ENCODE measurements around the gene CARS1. TPM values are rescaled to one million over a fixed set of nuclear protein-coding genes. Genes with fewer than 3 reads are reported as not detected.
A peak's percentile ranks its signal among the peaks of the same experiment; 100 is the strongest.

CARS1 gene
- total RNA-seq, 1 donor from 2014 or later: 32.9 TPM

GRCh38 chr11:2994336-2994730, 62.9 kb downstream of the CARS1 start:
- DNase-seq (ENCODE audit: low read depth in 2 of 2): no peak

DNA sequence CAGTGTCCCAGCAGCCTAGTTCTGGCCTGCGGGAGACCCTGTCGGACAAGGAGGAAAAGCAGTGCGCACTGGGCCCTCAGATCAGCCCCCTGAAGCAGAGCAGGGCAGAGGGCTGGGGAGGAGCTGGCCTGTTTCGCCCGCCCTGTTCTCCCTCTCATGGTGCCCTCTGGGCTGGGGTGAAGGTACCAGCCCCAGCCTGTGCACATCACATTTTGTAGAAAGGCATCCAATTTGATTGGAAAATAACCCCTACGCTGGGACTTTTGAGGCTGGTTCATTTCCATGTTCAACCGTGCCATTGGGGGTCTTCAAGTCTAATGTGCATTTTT, 64.3 kb downstream of the CARS1 start:
- DNase-seq (ENCODE audit: low read depth in 2 of 2): no peak

GRCh38 chr11:2992234-2992996, 64.8 kb downstream of the CARS1 start, which contains the start of gene NAP1L4:
Gene NAP1L4, minus strand, starts transcription at chr11:2992329. Its CDS starts 13,109 bp downstream, at chr11:2979220.
- peak; percentile 94 to 97 for DNase-seq (ENCODE audit: low read depth in 2 of 2)

DNA sequence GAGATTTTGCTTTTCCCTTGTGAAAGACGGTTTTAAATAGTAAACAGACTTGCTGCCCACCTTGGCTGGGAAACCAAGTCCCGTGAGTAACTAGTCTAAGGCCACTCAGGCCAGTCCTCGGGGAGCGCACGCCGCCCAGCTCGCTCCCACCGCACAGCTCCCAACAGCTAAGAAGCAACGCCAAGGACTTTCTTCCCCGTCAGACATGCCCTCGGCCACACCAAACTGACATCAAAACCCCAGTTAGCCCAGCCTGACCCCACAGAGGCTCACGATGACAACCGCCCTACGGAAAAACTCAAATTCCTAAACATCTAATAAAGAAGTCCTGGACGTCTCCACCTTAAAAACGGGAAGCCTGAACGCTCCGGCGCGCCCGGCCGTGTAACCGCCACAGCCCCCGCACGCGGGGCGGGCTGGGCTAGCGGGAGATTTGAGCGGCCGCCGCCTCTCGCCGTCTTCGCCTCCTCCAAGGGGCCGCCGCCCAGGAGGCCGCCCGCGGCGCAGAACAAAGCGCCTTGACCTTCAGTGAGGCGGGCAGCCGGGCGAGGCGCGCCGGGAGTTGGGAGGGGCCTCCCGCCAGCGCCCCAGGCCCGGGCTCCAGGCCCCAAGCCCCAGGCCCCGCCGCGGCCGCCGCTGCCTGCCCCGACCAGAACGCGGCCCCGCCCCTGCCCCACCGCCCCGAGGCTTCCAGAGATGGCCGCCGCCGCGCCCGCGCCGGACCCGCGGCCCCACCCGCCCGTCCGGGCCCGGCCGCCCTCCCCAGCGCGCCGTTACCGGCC, 65.6 kb downstream of the CARS1 start:
- DNase-seq (ENCODE audit: low read depth in 2 of 2): peak in 1 of 2 donors; percentile 46

GRCh38 chr11:2990617-2991451, 66.4 kb downstream of the CARS1 start:
- DNase-seq (ENCODE audit: low read depth in 2 of 2): peak in 1 of 2 donors; percentile 34

DNA sequence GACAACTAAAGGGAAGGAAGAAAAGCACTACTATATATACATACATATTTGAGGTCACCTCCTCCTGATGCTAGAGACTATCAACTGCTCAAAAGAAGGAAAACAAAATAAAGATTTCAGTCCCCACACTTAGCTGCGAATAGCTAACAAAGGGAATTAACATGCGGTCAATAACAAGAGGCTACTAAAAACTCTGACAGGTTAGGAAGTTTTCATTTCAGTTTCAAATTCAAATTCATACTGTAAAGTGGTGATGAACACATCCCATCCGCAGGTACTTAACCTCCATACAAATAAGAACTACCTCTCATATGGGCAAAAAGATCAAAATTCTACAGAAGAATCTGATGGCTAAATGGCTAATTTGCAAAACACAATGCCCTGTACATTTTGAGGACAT, 67.7 kb downstream of the CARS1 start:
- no peak for DNase-seq (ENCODE audit: low read depth in 2 of 2)

GRCh38 chr11:2989006-2989405, 68.2 kb downstream of the CARS1 start:
- peak in 1 of 2 donors; percentile 15 for DNase-seq (ENCODE audit: low read depth in 2 of 2)

DNA sequence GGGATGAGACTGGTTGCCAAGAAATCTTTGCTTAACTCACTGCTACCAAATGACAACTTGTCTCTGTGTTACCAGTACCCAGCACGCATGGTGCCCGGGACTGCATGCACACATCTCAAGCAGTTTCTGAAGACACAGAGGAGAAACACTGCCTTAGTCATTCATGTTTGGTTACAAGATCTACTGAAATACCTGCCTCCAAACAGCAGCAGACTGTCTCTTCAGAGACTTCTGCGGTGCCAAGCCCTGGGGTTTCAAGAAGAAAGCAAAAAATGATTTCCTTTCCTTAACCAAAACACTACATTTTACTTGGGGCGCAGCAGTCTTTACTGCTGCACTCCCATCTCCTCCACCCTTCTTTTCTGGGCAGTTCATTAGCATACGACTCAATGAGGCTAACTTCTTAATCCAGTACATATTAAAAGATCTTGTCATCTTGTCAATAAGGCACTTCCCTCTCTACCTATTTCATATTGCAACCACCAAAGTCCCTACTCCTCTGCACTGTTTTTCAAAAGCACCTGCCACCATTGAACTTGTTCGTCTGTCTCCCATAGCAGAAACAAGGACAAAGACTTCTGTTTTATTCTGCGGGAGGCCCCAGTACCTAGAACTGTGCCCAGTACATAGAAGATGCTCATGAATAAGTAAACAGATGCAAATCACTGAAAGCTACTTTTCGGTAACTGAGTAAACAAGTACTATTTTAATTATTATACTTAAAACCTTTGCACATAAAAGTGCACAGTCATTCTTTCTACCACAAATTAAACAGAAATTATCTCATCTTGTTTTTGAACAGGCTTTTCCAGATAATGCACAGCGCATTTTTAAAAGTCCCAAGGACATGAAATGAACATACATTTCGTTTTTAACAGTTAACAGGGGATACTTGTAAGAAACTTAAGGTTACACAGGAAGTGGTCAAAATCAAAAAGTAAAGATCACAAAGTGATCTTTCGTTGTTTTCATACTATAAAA, 69.1 kb downstream of the CARS1 start:
- no peak for DNase-seq (ENCODE audit: low read depth in 2 of 2)

- no peak for DNase-seq (ENCODE audit: low read depth in 2 of 2)
Measured at GRCh38 chr11:2983908-2984307, 73.3 kb downstream of the CARS1 start.

- DNase-seq (ENCODE audit: low read depth in 2 of 2): no peak
Measured at GRCh38 chr11:2982214-2982613, 75.0 kb downstream of the CARS1 start.

DNA sequence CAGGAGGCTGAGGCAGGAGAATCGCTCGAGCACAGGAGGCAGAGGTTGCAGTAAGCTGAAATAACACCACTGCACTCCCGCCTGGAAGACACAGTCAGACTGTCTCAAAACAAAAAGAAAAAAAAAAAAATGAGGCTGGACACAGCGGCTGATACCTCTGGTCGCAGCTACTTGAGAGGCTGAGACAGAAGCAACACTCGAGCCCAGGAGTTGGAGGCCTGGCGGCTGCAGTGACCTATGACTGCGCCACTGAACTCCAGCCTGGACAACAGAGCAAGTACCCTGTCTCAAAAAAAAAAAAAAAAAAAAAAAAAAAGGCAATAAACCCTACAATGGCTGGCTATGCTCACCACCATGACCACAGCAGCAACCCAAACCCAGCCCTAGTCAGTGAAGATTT, 76.1 kb downstream of the CARS1 start:
- DNase-seq (ENCODE audit: low read depth in 2 of 2): no peak

GRCh38 chr11:2980168-2980840, 76.9 kb downstream of the CARS1 start:
- DNase-seq (ENCODE audit: low read depth in 2 of 2): no peak

- DNase-seq (ENCODE audit: low read depth in 2 of 2): no peak
Measured at GRCh38 chr11:2977113-2977512, 80.1 kb downstream of the CARS1 start.

DNA sequence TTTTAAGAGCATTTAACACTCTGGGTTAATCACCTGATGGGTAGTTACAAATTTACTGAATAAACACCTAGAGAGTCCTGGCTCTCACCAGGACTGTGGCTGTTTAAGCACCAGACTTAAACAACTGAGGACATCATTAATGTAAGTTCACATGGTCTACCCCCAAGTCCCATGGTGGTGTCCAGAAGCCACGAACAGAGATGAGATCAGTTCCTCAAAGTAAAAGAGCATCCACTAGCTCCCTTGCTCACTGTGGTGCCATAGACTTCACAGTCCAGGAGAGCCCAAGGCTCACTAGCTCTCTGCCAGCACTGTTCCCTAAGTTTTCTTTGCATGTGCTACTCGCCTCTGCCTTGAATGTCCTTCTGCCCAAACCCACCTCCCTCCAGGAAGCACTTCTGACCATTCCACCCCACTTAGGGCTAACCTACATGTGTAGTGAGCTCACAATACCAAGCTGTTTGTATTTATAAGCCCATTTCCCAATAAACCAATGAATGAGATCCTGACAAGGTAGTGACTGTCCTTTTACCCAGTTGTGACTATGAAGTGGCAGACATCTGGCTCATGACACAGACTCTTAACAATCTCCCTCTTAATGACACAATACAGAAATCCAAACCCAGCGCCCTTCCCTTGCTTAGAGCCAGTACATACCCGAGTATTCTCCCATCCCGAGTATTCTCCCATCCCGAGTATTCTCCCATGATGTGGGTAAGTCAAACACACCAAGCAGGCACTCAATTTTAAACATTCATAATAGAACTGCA, 80.7 kb downstream of the CARS1 start:
- DNase-seq (ENCODE audit: low read depth in 2 of 2): no peak

DNA sequence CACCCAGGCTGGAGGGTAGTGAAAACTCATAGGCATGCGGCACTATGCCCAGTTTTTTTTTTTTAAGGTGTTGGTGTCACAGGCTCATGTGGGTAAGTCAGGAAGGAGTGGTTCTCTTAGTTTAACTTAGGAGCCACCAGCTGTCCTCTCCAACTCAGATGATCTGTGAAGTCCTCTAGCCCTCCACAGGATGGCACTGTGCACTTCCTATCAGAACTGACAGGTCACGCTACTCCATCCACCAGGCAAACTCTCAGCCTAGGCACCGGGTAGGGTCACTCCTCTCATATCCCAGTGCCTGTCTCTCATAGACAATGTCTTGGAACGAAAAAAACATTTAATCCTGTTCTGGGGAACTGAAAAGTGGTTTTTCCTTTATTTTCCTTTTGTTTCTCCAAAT, 81.6 kb downstream of the CARS1 start:
- DNase-seq (ENCODE audit: low read depth in 2 of 2): peak; percentile 52 to 61

DNA sequence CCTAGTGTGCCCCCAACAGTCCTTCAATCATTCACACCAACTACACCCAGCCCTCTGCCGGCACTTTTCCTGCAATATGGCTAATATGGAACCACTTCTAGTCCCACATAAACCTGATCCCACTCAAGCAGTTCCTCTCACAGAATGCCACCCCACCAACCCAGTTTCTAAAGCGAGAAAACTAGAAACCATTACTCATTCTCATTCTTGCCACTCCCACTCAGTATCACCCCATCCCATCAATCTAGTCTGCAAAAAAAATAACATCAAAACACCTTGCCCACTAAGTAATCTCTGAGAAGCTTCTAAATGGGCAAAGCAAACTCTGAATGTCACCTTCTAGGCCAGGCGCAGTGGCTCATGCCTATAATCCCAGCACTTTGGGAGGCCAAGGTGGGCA, 83.0 kb downstream of the CARS1 start:
- DNase-seq (ENCODE audit: low read depth in 2 of 2): no peak

DNA sequence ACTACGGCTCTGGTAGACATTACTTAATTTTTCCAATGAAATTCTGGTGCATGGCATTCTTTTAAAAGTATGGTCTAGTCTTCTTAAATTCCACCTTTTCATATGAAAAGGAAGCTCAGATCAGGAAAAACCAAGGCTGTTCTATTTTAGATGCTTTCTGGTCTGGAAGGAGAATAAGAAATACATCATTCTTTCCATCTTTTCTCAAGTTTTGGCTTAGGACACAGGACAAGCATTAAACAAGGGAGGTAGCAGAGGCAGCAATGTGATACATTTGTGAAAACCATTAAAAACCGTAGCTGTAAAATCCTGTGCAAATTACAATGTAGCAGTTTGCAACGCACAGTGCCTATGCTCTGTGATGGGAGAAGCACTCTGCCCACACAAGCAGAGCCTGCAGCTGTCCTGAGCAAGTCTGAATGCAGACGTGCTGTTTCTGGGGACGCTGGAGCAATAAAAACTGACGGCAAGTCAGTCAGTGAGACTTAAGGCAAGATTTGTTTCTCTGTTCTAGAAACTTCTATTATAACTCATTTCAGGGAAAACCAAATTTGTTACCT, 88.8 kb downstream of the CARS1 start:
- DNase-seq (ENCODE audit: low read depth in 2 of 2): no peak

DNA sequence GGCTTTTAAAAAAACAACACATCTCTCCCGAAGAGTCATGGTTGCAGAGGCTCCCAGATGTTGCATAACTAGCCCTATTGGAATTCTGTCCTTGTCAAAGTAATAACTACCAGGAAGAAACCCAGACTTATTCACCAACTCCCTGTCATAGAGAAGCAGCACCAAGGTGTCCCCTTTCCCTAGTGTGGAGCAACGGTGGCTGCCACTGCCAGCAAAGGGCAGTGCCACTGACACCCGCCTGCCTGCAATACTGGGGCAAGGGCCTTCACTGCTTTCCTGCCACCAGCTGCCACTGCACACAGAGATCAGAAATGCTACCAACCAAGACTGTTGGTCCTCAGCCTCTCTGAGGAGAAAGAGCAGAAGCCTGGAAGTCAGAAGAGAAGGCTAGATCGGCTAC, 92.4 kb downstream of the CARS1 start:
- no peak for DNase-seq (ENCODE audit: low read depth in 2 of 2)

- DNase-seq (ENCODE audit: low read depth in 2 of 2): no peak
Measured at GRCh38 chr11:2963761-2964160, 93.5 kb downstream of the CARS1 start.
